AG08395 (cell line): Measurements from ENCODE around the gene ARL13A.
"Not testable (repeated sequence)": the region's sequence is repeated elsewhere in the genome, so short reads cannot be mapped to it uniquely, and the experiment has no call there.

Experiments
- DNase-seq: peaks from one replicate; pipeline ENCODE4 v3.0.0; 2012; ENCODE audit warnings: mixed read lengths, low spot score

ARL13A gene

DNA sequence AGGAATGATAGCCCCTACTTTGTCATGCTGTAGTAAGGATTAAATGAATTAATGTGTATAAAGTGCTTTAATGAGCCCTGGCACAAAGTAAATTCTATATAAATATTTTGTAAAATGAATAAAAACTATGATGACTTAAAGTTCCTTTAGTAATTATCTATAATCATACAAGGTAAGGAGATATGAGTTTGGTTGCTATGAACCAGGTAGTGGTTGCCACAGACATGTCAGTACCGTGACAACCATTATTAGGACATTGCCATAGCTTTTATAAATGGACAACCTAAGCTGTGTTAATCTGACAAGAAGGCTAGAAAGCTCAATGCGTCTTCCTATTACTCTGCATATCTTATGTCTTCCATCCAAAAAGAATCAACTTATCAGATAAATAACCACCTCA lies at the start of gene ARL13A:
Gene ARL13A (plus strand): TSS at position 301 of the 400 bp plus-strand sequence. CDS start 3,982 bp downstream, outside the sequence.
- DNase-seq, result no peak

DNA sequence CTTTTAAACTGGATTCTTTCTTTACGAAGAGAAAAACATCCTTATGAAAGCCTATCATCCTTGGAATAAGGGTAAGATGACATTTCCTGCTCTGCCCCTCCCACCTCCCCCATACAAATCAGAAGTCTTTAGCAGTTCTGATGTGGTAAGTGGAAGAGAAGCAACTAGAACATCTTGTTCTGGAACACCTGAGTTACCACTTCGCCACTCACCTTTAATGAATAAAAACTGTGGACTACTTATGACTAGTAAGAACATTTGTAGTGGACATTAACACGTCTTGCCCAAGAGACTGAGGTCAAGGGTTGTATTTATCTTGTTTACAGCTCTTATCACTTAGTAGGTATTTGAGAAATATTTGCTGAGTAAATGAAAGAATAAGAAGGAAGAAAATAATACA lies 45.1 kb upstream of the ARL13A start:
- no peak for DNase-seq

DNA sequence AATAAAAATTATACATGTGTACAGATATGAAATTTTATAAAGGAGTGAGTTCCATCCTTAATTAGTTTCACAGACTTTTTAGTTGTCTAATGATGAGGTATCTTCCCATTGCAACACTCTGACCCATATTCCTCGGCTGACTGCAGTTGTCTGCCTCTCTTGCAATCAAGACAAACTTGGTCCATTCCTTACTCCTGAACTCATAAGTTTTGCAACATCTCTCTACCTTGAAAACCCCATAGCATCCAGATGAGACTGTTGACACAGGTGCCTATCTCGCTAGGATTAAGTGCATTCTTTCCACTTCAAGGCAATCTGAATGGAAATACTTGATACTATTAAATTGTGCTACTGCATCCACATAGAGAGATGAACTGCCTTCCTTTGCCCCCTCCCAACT lies 43.1 kb upstream of the ARL13A start:
- DNase-seq, result no peak

DNA sequence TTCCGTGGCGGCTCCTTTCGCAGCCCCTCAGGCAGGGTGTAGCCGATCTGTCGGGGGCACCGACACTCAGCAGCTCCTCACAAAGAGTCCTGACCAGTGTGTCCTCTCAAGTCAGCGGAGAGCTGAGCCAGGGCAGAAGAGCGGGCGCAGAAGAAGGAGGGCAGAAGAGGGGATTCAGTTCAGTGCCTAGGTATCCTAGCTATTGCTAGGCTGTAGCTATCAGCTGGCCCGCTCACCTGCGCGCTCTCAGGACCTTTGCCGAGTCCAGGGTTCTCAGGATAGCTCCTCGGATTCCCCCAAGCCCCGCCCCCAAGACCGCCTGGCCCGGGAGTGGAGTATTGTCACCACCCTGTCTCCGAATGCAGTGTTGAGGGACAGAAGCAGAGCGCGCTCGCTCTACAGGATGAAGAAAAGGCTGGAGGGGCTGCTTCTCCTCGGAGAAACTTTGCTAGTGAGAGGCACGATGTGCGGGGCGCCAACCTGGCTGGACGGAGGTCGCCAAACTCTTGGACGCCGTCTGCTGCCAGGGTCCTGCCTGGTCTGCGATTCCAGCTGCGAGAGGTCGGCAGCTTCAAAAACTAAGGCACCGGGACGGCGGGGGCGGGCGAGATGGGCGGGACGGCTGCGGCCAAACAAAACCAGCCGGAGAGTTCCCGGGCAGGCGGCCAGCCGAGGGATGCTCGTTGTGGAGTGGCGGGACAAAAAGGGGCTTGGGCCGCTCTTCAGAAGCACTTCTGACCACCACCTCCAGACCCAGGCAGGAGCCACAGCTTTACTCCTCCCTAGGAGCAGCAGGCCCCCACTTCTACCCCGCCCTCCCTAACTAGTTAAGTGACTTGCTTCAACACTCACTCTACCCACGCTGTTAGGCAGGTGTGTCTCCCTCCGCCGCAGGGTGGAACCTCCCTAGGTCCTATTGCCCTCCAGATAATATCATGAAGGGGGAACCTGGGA lies 40.6 kb upstream of the ARL13A start, which contains the start of gene XKRX:
Gene XKRX (minus strand): TSS at position 258 of the 954 bp plus-strand sequence. CDS start 613 bp downstream, outside the sequence.
- DNase-seq, result no peak

DNA sequence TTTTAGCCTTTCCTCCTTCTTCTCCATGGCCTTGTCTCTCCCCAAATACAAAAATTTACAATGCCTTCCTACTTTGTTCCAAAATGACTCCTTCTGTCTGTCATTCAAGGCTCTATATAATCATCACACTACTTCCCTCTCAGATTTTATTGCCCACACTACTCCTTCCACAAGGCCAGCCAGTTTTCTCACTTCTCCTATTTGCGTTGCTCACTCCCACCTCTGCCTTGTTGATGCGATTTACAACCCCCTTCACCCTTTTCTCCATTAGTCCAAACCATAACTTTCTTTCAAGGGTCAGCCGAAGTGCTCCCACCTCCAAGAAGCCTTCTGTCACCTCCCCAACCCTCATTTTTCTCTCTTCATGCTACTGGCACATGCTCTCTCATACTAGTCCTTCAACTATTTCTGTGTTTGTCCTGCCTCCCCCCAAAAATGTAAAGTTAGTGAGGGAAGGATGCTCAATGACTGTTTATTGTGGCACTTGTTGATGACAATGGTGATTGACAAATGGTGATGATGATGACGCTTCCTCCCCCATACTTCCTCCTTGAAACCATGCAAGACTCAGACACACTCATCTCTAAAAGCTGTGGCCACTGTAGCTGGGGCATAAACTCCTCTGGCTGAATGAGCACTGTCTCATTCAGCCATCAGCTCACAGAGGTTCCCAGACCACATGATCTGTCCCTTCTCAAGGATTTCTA lies 38.1 kb upstream of the ARL13A start:
- DNase-seq, result no peak

DNA sequence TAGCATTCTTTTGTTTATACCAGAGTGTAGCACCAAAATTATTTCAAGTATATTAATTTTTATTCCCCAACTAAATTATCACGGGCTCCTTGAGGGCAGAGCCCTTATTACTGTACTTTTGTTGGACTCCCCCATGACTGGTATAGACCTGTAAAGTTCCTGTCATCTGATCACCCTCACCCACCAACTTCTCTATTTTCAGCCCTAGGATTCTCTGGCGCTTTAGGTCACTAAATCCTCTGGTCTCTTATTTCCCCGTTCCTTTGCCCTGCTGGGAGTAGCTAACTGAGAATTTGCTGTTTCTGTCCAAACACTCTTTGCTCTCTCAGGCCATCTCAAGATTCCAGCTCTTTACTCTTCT lies 37.6 kb upstream of the ARL13A start:
- DNase-seq, result no peak

DNA sequence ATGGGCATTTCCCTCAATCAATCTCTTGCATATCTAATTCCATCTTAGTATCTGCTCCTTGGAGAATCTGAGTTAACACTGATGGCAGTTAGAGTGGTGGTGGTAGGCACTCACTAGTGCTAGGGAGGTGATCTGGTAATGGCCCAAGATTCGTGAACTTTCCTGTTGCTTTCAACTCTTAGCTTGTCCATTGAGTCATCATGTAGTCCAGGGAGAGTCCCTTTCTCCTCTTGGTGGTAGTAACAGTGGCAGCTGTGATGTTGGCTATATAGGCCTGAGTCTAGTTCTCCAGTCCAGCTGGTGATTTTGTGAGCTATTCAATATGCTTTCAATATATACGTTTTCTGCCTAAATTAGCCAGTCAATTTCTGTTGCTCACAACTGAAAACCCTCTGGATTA lies 33.7 kb upstream of the ARL13A start:
- no peak for DNase-seq

DNA sequence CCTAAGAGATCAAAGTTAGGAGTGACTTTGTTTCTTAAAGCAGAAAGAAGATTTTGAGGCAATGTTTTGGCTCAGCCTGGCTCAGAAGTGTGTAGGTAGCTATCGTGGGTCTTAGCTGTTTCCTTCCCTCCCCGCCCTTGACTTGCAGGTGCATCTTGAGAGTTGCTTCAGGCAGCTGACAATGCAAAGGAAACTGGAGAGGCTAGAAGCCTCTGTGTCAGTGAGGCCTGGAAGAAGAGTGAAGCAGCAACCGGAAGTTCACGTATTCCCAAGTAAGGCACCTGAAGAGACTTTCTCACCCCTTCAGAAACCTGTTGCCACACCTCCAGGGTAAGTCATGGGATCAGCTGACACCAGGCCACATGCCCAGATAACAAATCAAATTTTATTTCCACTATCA lies 30.2 kb upstream of the ARL13A start:
- no peak for DNase-seq

DNA sequence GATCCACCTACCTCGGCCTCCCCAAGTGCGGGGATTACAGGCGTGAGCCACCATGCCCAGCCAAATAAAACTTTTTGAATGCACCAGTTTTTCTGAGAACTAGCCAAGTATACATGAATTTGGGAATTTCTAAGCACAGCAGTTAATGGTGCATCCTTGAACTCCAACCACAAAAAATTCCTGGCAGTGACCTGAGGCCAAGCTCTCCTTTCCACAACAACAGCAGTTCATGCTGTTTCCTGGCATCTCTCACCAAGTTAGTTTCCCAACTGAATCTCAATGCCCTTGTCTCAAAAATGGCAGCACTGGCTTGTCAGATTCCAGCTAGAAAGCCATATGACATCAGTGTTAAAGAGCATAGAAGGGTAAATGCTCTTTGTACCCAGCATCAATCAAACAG lies 24.9 kb upstream of the ARL13A start:
- no peak for DNase-seq

DNA sequence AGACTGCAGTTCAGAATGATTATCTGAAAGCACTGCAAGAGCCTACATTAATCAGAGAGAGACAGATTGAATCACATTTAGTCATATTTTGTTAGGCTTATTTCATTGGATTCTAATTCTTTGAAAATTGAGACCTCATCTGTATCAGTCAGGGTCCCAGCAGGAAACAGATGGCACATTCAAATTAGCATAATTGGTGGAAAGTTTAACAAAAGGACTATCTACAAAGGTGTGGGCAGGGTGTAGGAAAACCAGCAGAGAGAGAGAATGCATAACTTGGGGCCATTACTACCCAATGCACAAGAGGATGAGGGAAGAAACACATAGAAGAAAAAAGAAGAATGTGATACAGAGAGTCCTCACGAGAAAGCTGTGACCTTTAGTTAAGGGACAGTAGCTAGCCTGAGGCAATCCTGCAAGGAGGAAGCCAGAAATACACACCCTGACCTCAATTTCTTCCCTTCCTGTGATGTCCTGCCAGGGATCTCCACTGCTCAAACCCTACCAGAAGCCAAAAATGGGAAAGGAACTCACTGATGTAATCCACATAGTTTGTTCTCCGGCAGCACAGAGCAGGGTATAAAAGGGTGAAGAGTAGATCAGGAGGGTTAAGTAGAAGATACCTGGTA lies 23.1 kb upstream of the ARL13A start:
- no peak for DNase-seq

DNA sequence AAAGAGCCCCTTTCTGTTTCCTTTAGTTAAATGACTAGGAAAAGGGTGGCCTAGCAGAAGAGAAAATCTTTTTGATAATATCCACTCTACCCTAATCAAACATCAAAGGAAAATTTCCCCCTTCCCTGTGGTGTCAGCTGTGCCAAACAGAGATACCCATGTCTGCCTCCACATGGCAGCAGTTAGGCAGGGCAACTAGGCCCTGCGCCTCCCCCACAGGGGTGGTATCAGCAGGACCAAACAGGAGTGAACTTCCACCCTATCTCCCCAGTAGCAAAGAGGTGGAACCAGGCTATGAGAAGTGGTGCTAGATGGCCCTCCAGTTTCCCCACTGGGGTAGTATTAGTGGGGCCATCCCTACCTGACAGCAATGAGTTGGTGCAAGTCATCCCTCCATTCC lies 21.0 kb upstream of the ARL13A start:
- DNase-seq, result no peak

DNA sequence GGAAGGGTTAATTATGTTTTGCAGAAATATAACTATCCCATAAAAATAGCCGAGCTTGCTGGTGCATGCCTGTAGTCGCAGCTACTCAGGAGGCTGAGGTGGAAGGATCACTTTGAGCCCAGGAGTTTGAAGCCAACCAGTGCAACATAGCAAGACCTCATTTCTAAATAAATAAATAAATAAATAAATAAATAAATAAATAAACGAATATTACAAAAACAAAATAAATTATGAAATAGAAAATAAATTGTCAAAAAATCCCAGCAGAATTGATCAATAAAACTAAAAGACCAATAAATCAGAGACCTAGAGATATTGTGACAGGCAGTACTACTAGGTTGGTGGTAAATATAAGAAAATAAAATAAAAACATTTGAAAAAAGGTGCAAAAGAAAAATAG lies 6.7 kb upstream of the ARL13A start:
- no peak for DNase-seq

DNA sequence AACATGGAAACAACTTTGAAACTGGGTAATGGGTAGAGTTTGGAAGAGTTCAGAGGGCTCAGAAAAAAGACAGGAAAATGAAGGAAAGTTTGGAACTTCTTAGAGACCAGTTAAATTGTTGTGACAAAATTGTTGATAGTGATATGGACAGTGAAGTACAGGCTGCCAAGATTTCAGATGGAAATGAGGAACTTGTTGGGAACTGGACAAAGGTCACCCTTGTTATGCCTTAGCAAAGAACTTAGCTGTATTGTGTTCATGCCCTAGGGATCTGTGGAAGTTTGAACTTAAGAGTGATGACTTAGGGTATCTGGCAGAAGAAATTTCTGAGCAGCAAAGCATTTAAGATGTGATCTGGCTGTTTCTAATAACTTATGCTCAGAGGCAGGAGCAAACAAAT lies 5.1 kb upstream of the ARL13A start:
- no peak for DNase-seq

DNA sequence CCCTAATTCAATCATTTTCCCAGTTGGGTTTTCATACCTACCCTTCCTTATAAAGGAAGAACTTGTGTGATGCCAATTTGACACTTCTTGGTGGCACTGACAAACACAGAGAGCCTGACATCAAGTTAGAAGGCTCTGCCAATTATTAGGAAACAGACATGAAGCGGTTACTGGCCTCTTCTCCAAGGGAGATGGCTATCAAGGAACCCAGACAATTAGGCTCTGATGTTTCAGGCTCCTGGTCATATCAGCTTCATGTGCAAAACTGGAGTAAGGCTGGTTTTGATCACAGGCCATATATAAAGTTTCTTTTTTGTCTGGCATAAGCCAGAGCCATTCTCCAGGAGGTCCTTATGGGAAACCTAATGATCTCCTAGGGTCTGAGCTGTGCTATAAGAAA lies 428 bp downstream of the ARL13A start:
- no peak for DNase-seq

DNA sequence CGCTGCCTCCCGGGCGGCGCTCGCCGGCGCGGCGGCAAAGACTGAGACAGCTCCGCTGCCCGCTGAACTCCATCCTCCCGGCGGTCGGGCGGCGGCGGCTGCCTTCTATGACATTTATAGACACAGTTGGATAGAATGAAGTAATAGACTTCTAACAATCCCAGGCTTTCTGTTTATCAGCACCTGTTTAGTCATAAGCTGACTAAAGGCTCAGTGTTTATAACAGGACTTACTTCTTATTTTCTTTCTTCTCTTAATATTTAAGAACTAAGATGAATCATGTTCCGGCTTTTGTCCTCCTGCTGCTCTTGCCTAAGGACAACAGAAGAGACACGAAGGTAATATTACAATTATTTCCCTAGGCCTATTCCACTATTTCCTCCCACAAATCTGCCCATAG lies 3.9 kb downstream of the ARL13A start:
- DNase-seq, result no peak

DNA sequence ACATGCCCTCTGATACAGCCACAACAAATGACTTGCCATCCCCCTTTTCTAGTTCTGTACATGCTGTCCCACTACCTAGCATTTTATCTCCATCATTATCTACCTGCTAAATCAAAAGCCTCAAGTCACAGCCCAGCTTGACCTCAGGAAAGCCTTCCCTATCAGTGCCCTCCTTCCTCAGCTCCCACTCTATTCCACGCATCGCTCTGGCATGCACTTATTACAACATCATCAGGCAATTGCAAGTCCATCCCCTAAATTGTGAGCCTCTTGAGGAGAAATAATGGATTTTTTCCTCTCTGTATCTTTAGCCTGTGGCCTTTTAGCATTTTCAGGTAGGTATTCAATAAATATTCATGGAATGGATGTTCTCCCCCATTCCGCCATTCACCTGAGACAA lies 5.7 kb downstream of the ARL13A start:
- DNase-seq, result no peak

DNA sequence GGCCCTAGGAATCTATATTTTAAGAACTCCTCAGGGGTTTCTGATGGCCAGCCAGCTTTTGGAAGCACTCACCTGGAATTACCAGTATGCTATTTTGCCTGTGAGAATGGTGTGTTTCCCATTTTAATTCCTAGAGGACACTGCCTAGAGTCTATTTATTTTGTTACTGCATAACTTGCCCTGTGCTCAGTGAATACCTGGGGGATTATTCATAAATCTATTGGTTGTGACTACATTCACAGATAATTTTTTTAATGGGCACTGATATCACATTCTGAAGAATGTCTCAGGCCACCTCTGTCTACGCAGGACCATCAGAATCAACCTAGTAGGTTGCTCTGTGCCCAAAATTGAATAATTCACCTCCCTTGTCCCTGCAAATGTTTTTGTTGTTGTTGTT lies 6.7 kb downstream of the ARL13A start:
- no peak for DNase-seq

DNA sequence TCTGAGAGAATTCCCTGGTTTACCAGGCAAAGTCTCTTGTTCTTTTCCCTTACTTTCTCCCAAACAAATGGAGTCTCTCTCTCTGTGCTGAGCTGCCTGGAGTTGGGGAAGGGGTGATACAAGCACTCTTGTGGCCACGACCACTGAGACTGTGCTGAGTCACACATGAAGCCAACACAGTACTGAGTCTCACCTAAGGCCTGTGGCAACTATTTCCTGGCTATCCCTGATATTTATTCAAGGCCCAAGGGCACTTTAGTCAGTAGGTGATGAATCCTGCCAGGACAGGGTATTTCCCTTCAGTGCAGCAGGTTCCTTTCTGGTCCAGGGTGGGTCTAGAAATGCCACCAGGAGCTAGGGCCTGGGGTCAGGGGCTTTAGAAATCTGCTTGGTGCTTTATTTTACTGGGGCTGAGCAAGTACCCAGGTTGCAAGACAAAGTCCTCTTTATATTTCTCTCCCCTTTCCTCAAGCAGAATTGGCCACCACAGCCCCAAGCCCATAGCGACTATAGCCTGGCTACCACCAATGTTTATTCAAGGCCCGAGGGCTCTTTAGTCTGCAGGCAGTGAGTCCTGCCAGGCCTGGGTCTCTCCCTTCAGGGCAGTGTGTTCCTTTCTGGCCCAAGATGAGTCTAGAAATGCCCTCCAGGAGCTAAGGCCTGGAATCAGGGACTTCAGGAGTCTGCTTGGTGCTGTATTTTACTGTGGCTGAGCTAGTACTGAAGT lies 10.5 kb downstream of the ARL13A start:
- DNase-seq, result no peak

DNA sequence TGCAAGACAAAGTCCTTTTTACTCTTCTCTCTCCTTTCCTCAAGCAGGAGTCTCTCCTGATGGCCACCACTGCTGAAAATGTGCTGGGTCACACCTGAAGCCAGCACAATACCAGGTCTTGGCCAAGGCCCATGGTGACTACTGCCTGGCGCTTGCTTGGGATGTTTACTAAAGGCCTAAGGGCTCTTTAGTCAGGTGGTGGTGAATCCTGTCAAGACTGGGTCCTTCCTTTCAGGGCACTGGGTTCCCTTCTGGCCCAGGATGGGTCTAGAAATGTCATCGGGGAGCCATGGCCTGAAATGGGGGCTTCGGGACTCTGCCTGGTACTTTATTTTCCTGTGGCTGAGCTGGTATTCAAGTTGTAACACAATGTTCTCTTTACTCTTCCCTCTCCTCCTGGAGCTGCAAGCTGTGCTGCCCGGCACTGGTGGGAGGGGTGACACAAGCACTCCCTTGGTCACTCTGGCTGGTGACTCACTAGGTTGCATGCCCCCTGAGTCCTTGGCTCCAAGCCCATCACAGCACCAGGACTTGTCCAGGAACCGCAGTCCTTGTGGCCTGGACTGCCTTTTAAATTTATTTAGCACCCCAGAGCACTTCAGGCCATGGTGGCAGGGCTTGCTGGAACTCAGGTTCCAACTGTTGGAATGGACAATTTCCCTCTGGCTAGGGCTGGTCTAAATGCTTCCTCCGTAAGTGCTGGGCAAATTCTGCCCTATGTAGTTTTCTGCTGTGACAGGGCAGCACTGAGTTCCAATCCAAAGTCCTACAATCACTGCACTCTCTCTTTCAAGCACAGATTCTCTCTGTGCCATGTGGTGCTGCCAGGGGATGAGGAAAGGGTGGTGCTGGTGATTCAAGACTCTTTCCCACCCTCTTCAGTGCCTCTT lies 11.3 kb downstream of the ARL13A start:
- DNase-seq, result no peak

DNA sequence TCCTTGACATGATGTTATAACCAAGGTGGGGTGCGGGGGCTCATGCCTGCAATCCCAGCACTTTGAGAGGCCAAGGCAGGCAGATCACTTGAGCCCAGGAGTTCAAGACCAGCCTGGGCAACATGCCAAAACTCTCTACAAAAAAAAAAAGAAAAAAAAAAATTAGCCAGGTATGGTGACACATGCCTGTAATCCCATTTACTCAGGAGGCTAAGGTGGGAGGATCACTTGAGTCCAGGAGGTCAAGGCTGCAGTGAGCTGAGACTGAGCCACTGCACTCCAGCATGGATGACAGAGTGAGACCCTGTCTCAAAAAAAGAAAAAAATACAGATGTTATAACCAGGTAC lies 12.0 kb downstream of the ARL13A start:
- not testable (repeated sequence) for DNase-seq

DNA sequence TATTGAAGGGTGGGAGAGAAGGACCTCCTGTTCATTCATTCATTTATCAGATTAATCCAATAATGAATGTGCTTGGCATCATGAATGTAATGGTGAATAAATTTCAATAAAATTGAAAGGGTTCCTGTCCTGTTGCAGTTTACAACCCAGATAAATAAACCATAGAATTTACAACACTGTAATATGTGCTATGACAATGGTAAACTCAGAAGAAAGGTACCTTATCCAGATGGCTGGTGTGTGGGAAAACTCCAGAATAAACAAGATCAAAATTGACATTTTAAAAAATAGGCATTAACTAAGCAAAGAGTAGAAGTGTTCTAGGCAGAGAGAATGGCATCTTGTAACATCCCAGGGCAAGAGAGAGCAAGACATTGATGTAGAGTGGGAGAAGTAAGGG lies 15.3 kb downstream of the ARL13A start:
- no peak for DNase-seq
